Measurements from ENCODE around the gene CTNNA3.

CTNNA3 gene

GRCh38 chr10:65893676-65894075 is 1802.3 kb downstream of the CTNNA3 start:
- DNase-seq (ENCODE audit: low read depth in 1 of 2, low spot score in 1 of 2), result no peak

DNA sequence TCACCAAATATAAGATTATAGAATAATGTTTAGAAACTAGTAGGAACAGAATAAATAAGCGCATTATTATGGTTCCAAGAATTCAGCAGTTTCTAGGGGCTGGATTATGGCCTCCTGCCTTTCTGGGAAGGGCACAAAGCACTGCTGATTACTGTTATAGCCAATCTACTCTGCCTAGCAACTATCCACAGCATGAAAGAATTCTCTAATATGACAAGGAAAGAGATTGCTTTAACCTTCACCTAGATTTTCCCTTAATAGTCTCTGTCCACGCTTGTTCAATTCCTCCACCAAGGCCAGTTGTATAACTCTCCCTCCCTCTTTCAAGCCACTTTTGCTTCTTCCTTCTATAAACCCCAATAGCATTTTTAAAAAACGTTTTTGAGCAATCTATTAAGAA is 1803.7 kb downstream of the CTNNA3 start:
- no peak for DNase-seq (ENCODE audit: low read depth in 1 of 2, low spot score in 1 of 2)

DNA sequence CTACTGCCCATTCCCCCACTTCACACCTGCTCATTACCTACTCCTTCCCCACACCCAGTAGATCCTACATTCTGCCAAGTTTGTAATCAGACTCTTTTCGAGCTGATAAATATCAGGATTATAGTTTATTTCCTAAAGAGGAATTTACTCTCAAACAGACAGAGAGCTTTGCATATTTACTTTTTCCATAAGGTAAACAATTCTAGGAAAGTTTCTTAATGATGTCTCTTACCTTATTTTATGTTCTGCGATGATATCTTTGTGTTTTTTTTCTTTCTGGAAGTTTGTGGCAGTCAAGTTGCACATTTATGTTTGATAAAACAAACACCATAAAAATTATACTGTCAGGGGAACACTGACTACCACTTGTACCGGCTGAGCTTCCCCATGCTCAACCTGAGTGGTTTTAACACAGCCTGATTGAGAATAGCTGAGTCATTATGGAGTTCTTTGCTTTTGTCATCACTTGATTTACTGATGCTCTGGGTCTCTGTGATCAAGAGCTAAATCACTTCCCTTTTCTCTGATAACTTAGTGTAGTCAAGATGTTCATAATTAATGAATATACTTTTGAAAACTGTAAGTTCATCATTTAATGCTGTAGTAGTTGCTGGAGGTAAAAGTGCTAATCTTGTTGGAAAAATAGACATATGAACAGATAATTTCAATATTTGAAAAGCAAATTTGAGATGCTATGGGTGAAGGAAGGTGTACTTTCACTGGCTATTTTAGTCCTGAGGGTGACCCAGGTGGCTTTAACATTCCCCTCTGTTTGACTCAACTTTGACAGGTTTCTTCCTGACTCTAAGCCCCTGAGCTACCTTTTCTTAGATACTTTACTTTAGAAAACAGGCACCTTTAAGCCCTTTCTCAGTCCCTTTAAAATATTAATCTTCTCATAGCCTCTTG is 1804.7 kb downstream of the CTNNA3 start:
- DNase-seq (ENCODE audit: low read depth in 1 of 2, low spot score in 1 of 2), result no peak

DNA sequence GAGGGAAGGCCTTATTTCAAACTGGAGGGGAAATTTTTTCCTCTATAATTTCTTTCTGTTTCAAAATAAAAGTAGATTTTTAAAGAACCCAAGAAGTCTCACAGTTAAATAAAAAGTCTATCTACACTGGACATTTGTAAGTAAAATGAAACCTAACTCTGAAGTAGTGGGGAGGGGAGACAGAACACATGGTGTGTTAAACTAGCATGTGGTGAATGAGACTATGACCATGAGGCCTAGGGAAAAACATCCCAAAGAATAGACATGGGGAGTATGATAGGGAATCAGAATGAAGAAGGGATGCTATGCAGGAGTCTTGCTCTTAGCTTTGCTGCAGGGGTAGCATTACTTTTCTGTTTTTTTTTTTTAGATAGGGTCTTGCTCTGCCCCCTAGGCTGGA is 1831.5 kb downstream of the CTNNA3 start:
- no peak for DNase-seq (ENCODE audit: low read depth in 1 of 2, low spot score in 1 of 2)

DNA sequence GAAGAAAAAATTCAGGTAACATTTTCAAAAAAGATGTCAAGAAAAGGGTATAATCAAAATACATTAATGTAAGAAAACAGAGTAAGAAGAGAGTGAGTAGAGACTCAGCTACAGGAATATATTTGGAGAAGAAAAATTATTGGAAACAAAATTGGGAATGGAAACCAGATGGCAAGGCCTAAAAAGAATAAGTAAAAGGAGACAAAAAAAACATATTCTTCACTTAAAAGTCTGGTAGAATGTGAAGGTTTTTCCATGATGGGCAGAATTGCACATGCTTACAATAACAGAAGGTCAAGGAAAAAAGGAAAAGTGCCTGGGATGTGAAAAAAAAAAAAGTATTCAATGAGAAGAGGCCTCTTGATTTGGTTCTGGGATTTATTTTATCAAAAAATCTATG is 1832.0 kb downstream of the CTNNA3 start:
- DNase-seq (ENCODE audit: low read depth in 1 of 2, low spot score in 1 of 2), result no peak
